Panc1 (cell line): ENCODE data around the gene ALG12. TPM values are rescaled to one million over a fixed set of nuclear protein-coding genes. Genes with fewer than 3 reads are reported as not detected.
A peak's percentile ranks its signal among the peaks of the same experiment; 100 is the strongest.

Experiments
- ATAC-seq: fragments of 200-7000 bp; cut with Tn5 transposase; 2 replicates; pipeline ENCODE4 v1.9.1; 2020; ENCODE audit warnings: mild to moderate bottlenecking, moderate library complexity
- BruUV-seq: library from RNA; stranded (reverse); fragments of 400-500 nt; replicated peaks from 2 replicates; lab custom pipeline; 2021; lab: Mats Ljungman, UMichigan
- CTCF ChIA-PET: fragments of 300-600 bp; sonication (Branson Sonifier 250); formaldehyde crosslinking; loops from one replicate; lab custom pipeline; 2022; ENCODE audit warnings: antibody characterized with exemption; lab: Charles Lee
- POLR2A ChIA-PET: fragments of 300-600 bp; sonication (Branson Sonifier 250); formaldehyde crosslinking; loops from one replicate; lab custom pipeline; 2022; ENCODE audit warnings: antibody characterized with exemption; lab: Charles Lee
- DNase-seq: peaks from one replicate; pipeline ENCODE4 v3.0.0-alpha.2; 2010; ENCODE audit warnings: low read depth, low spot score
- H3K27ac ChIP-seq: 2 replicates; pipeline ENCODE4 v1.5.1; 2011; ENCODE audit warnings: mild to moderate bottlenecking, low read length, inconsistent platforms
- H3K27me3 ChIP-seq: fragments of 200-500 bp; sonication (Bioruptor generic); 2 replicates; pipeline ENCODE4 v1.6.0; 2014; ENCODE audit warnings: low read length, inconsistent platforms; ENCODE audit not compliant: control insufficient read depth, insufficient read depth
- H3K36me3 ChIP-seq: fragments of 200-500 bp; sonication (Bioruptor generic); 2 replicates; pipeline ENCODE4 v1.5.1; 2014; ENCODE audit warnings: inconsistent platforms, mild to moderate bottlenecking, low read length, moderate library complexity; ENCODE audit not compliant: control insufficient read depth, insufficient read depth
- H3K4me1 ChIP-seq: 2 replicates; pipeline ENCODE4 v1.5.1; 2011; ENCODE audit warnings: inconsistent platforms, mild to moderate bottlenecking, low read length, moderate library complexity; ENCODE audit not compliant: control insufficient read depth, insufficient read depth
- H3K4me3 ChIP-seq, 2 experiments: 2 replicates each; pipeline ENCODE4 v1.5.1; 2011 to 2012; ENCODE audit warnings: low read depth in 2 of 2, low read length in 2 of 2, mild to moderate bottlenecking in 2 of 2, inconsistent platforms in 1 of 2, moderate library complexity in 1 of 2
- H3K9me3 ChIP-seq: fragments of 200-500 bp; sonication (Bioruptor generic); 2 replicates; pipeline ENCODE4 v1.5.1; 2014; ENCODE audit warnings: low read depth, mild to moderate bottlenecking, inconsistent platforms, low read length, moderate library complexity; ENCODE audit not compliant: control insufficient read depth, insufficient read depth
- CTCF ChIP-seq: fragments of 450-650 bp; IDR thresholded peaks from 2 replicates; pipeline ENCODE4 v1.5.1; 2017; ENCODE audit warnings: mild to moderate bottlenecking
- POLR2AphosphoS5 ChIP-seq: IDR thresholded peaks from 2 replicates; pipeline ENCODE4 v1.6.1; 2012; ENCODE audit warnings: mild to moderate bottlenecking, low read depth, low read length, moderate library complexity
- REST ChIP-seq, 2 experiments: IDR thresholded peaks; 2 replicates each; pipeline ENCODE4 v1.6.1; 2011 to 2012; ENCODE audit warnings: low read depth in 2 of 2, control low read depth in 1 of 2, low read length in 1 of 2, mild to moderate bottlenecking in 1 of 2, moderate library complexity in 1 of 2; ENCODE audit not compliant: insufficient read depth in 1 of 2
- SIN3A ChIP-seq: IDR thresholded peaks from 2 replicates; pipeline ENCODE4 v1.6.1; 2012; ENCODE audit warnings: low read depth, mild to moderate bottlenecking, low read length, moderate library complexity, borderline replicate concordance; ENCODE audit not compliant: insufficient read depth
- TCF7L2 ChIP-seq: IDR thresholded peaks from 2 replicates; pipeline ENCODE4 v1.6.1; 2011; ENCODE audit warnings: mild to moderate bottlenecking, low read depth, low read length, inconsistent platforms
- in situ Hi-C: cut with HindIII; loops from 2 replicates; pipeline ENCODE4 v1.10.0; 2016; ENCODE audit warnings: low sequenced_read_pairs, low pct_unique_long_range_greater_than_20kb
- intact Hi-C: fragments of 100-400 bp; cut with micrococcal nuclease; formaldehyde crosslinking; loops from one replicate; pipeline ENCODE4 v1.10.0; 2022; ENCODE audit not compliant: unreplicated experiment
- total RNA-seq: library from RNA; stranded (reverse); gene quantifications from one replicate; pipeline ENCODE4 v1.2.1, GENCODE V29; 2021; ENCODE audit not compliant: unreplicated experiment

ALG12 gene
- total RNA-seq, 1 experiment from 2014 or later, result 23.4 TPM

- Histone ChIP-seq H3K36me3 (peaks cover 5% of the 10 kb centered on the region; the same call in 1 of the 2 replicates), H3K4me1 (peaks cover 23% of the 10 kb centered on the region), H3K27ac (peak overlapping the region; percentile 82), H3K27me3 (no peaks in the 10 kb centered on the region), H3K4me3 (peak overlapping the region; percentile 83 to 88), H3K9me3 (no peaks in the 10 kb centered on the region)
- intact Hi-C loops (no loop called here), in situ Hi-C loops (no loop called here)
- no peak for DNase-seq
- CTCF ChIA-PET, result no interaction called here
- TF ChIP-seq TCF7L2 (no peak), SIN3A (no peak), POLR2AphosphoS5 (no peak), CTCF (no peak), REST (IDR thresholded peaks at IDR 0.05; ENCODE audit: insufficient read depth in 1 of 2, low read depth in 2 of 2, low read length in 1 of 2) (no peak)
- ATAC-seq, result no peak
- POLR2A ChIA-PET, result no interaction called here
- no TSS peak for BruUV-seq
Measured at GRCh38 chr22:49855251-49855911, 62.9 kb downstream of the ALG12 start.

GRCh38 chr22:49853981-49854831 lies 64.0 kb downstream of the ALG12 start:
- POLR2A ChIA-PET, result no interaction called here
- Histone ChIP-seq H3K27ac (peak overlapping the region; percentile 82), H3K9me3 (no peaks in the 10 kb centered on the region), H3K4me1 (peaks cover 23% of the 10 kb centered on the region), H3K36me3 (peaks cover 5% of the 10 kb centered on the region; the same call in 1 of the 2 replicates), H3K4me3 (peak overlapping the region; percentile 83 to 88), H3K27me3 (no peaks in the 10 kb centered on the region)
- BruUV-seq, result no TSS peak
- CTCF ChIA-PET, result no interaction called here
- in situ Hi-C loops, result no loop called here
- intact Hi-C loops, result no loop called here
- ATAC-seq (peak; percentile 46), DNase-seq (no peak)
- TF ChIP-seq TCF7L2, result no peak
- no peak for TF ChIP-seq CTCF
- TF ChIP-seq POLR2AphosphoS5, result no peak
- TF ChIP-seq SIN3A, result no peak
- TF ChIP-seq REST (IDR thresholded peaks at IDR 0.05; ENCODE audit: insufficient read depth in 1 of 2, low read depth in 2 of 2, low read length in 1 of 2), result no peak
